Activated naive CD4-positive, alpha-beta T cell treated with Interleukin-2 at 50 U/mL for 16 hours (primary cell): ENCODE results near the gene AP4S1.
A peak's percentile ranks its signal among the peaks of the same experiment; 100 is the strongest.
"Not testable (repeated sequence)": the region's sequence is repeated elsewhere in the genome, so short reads cannot be mapped to it uniquely, and the experiment has no call there.

ENCODE experiments used
- DNase-seq: peaks from one replicate; pipeline ENCODE4 v3.0.0-alpha.2; 2020

Gene AP4S1

GRCh38 chr14:31009836-31010574 is 15.4 kb upstream of the AP4S1 start:
- DNase-seq, result no peak

DNA sequence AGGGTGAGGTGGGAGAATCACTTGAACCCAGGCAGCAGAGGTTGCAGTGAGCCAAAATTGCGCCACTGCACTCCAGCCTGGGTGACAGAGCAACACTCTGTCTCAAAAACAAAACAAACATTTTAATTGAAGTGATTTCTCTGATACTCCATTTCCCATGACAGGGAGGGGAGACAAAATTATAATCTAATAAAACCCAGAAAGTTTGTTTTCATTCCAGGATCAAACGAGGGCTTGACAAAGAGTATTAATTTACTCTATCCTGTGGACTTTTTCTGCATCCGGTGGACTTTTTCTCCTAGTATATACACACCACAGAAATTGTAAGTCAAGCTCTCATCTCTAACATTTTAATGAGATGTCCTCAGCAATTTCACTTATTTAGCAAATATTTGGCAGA is 14.5 kb upstream of the AP4S1 start:
- no peak for DNase-seq

DNA sequence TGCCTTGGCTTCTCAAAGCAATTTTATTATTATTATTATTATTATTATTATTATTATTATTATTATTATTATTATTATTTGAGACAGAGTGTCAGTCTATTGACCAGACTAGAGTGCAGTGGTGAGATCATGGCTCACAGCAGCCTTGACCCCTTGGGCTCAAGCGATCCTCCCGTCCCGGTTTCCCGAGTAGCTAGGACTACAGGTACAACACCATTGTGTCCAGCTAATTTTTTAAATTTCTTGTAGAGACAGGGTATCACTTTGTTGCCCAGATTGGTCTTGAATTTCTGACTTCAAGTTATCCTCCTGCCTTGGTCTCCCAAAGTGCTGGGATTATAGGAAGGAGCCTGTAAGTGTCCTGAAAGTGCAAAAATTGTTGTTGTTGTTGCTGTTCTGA is 11.6 kb upstream of the AP4S1 start:
- no peak for DNase-seq

DNA sequence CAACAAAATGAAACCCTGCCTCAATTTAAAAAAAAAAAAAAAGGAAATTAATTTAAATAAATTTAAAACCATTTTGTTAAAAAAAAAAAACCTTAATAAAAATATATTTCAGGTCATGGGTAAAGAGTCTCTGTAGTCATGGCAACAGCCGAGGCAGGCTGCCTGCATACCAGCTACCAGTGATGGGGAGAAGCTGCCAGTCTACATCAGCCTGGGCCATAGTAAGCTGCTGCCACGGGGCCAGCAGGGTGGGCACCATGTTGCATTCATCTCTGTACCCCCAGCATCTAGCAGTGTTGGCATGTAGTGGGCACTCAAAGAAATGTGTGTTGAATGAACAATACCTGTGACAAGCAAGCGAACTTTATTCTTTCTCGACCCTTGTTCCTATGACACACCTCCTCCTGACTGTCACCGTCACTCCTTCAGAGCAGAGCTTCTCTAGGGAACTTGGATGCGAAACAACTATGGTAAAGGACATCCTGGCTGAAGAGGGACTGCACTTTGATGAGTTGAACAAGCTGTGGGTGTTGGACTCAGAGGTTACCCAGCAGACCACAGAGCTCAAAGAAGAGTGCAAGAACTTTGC is 7.3 kb upstream of the AP4S1 start:
- DNase-seq, result no peak

GRCh38 chr14:31020834-31021575 is 4.4 kb upstream of the AP4S1 start:
- no peak for DNase-seq

DNA sequence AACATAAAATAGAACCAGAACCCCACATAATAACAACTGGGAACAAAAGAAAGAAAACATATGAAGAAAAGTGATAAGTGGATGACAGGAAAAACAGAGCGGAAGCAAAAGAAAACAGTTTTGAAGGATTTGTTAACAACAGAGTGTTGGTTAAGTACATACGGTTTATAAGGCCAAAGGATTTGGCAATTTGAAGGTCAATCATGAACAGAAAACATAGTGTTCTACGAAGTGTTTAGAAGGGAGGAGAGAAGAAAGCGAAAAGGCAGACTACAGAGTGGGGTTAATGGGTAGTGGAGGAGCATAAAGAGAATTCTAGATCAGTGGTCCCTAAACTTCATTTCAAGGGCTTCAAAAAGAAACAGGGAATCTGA is 3.9 kb upstream of the AP4S1 start:
- no peak for DNase-seq

GRCh38 chr14:31022386-31022785 is 3.1 kb upstream of the AP4S1 start:
- no peak for DNase-seq

DNA sequence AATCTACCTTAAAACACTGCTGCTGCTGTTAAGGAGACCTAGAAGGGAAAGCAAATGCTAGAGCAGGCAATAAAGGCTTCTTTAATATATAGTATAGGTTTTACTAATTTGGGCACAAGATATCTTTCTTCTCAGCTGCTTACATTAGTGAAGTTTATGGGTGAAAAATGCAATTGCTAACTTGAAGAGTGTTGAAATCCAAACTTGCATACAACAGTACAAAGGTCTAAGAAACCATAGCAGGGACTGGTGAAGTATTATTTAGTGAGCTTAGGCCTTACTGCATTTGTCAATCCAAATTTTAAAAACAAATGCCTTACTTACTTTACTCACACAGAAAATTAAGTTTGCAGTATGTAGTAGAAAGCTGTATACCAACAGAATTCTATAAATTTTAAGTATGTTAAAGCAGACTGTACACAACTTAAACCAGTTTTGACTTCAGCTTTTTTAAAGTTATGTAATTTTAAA is 1.4 kb upstream of the AP4S1 start:
- DNase-seq, result no peak

DNA sequence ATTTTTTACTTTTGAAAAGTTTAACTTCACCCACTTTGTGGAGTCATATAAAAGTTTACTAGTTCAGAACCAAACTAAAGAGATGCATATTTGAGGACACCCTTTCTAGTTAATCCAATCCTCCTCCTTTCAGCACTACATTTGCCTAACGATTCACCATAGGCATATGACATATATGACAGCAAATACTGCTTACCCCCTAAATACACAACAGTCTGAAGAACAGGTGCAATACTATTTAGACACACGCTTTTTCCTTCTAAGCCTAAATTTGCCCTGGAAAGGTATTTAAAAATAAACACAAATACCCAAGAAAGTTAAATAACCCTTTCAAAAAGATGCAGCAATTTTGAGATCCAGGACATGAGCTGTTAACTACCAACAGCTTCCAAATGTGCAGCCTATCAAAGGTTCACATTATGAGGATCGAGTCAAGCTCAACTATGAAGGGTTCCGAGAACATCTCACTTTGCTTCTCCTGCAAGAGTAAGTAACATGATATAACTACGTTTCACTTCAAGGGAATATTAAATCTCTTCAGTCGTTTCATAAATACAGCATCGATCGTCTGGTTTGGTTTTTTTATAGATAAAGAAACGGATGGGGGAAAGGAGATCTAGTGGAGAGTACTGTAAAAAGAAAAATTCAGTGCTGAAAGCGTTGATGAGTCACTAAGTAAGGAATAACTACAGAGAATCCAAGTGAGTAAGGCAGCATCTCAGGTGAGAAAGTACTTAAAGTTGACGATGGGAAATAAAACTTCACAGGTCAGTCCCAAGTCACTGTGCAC is 677 bp upstream of the AP4S1 start:
- DNase-seq, result no peak

DNA sequence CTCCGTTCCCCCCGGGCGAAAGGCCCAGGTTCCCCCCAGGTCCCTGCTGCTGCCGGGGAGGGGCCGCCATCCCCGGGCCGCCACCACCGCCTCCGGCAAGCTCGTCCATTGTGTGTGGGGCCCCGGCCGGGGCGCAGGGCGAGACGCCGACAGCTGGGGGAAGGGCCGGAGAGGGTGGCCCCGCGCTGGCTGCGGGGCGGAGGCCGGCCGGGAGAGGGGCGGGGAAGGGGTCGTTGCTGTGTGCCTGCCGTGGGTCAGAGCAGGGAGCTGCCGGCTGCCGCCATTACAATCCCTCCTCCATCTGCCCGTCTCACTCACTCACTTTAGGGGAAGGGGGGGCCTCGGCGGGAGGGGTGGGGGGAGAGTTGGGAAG is 614 bp downstream of the AP4S1 start, which contains the start of gene STRN3:
Gene STRN3, minus strand, starts transcription at position 303 of the 373 bp plus-strand sequence. Its CDS starts 194 bp downstream, at position 109.
- no peak for DNase-seq

DNA sequence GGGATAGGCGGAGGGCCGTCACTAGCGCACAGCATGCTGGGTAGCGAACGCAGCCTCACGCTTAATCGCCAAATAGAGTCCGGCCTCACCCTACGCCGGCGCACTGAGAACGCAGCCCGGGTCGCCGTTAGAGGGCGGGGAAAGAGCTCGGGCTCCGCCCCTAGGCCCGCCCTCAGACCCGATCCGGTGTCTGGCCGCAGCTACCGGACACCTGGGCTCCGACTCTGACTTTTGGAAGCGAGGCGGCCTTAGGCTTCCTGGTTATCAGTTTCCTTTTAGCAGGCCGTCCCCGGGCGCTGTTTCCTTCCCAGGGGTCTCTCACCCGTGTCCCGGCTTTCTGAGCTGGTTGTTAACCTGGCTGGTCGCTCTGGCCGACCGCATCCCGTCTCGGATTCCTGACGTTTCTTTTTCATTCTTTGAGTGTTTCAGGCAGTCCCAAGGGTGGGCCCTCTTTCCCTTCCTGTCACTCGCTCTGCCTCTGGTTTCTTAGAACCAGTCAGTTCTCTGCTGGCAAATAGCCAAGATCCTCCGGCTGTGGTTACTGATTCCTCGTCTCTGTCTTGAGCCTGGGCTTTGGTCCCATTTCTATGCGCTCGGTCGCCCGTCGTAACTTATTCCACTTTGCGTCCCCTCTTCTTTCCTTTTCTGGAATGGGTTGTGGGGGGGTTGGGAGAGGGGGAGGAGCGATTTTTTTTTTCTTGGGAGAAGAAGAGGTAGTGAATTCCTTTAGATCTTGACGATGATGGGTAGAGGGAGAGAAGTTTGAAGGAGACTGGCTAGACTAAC is 1.2 kb downstream of the AP4S1 start:
- DNase-seq, result peak; percentile 93

- DNase-seq, result no peak
These were observed 2.4 kb downstream of the AP4S1 start for GRCh38 chr14:31027847-31028246.

DNA sequence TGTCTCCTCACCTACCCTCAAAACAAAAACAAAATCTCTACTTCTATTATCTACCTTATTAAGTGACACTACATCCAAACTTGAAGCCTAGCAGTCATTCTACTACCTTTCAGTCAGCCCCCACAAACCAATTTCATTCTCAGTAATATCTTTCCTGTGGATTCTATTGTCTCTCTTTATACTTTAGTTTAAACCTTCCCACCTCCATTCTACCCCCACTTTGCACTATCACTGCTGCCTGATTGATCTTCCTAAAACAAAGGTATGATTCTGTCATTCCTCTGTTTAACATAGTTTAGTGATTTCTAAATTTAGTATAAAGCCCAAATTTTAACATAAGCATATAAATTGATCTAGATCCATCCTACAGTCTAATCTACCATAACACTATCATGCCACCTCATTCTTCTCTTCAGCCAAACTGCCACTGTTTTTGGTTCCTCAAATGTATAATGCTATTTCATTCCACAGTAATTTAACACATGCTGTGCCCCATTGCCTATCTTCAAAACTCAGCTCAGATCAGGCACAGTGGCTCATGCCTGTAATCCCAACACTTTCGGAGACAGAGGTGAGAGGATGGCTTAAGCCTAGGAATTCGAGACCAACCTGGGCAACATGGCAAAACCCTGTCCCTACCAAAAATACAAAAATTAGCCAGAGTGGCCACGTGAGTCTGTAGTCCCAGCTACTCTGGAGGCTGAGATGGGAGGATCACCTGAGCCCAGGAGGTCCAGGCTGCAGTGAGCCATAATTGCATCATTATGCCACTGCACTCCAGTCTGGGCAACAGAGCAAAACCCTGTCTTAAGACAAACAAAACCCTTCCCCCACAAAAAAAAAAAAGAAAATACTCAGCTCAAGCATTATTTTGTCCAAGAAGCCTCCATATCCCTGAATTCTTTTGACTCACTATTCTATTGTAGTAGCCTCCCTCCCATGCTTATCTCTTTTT is 3.8 kb downstream of the AP4S1 start:
- no peak for DNase-seq

- DNase-seq, result no peak
These were observed 5.0 kb downstream of the AP4S1 start for GRCh38 chr14:31030469-31030868.

DNA sequence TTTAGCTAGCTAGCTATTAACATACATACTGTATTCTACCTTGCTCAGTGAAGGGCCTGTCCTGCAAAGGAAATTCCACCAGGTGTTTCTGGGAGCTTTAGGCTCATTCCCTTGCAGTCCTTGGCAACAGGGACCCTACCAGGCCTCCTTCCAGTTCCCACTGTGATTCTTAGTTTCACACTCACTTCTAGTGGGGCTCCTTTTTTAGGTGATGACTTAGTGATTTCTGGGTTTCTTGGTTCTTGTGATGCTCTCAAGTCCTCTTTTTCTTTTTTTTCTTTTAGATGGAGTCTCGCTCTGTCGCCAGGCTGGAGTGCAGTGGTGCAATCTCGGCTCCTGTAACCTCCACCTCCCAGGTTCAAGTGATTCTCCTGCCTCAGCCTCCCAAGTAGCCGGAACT is 11.1 kb downstream of the AP4S1 start:
- DNase-seq, result no peak

DNA sequence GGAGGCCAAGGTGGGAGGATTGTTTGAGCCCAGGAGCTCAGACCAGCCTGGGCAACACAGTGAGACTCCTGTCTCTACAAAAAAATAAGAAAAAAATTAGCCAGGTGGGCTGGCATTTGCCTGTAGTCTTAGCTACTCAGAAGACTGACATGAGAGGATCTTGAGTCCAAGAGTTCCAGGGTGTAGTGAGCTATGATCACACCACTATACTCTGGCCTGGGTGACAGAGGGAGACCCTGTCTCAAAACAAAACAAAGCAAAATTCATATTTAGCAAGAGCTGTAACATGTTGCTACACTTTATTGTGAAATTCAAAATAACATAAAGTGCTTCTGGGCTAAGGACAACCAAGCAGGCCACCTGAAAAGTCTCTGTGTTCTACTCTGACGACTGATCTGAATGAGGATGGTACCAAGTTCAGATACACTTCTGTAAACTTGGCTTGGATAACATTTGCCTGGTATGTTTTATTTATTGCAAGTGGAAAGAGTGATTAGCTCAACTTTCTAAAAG is 12.3 kb downstream of the AP4S1 start:
- DNase-seq, result no peak

DNA sequence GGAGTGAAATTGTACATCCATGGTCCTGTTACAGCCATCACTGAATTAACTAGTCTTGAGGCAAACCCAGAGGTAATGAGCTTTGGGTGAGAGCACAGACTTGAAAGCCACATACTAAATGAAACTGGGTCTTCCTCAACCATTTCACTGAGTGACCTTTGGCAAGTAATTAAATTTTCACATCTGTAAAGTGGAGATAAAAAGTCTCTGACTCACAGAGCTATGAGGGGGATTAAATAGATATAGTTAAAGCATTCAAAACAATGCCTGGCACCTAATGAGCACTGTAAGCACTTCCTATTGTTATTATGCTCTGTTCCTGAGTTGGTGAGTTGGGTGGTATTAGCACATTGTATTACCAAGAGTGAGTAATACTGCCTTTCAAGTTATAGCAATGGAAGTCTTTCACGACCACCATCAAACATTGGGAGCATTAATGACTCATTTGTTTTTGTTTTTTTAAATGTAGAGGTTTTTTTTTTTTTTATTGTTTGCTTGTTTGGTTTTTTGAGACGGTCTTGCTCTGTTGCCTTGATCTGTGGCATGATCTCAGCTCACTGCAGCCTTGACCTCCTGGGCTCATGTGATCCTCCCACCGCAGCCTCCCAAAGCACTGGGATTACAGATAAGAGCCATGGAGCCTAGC is 13.2 kb downstream of the AP4S1 start:
- no peak for DNase-seq

- DNase-seq, result no peak
These were observed 16.9 kb downstream of the AP4S1 start for GRCh38 chr14:31042300-31042699.

DNA sequence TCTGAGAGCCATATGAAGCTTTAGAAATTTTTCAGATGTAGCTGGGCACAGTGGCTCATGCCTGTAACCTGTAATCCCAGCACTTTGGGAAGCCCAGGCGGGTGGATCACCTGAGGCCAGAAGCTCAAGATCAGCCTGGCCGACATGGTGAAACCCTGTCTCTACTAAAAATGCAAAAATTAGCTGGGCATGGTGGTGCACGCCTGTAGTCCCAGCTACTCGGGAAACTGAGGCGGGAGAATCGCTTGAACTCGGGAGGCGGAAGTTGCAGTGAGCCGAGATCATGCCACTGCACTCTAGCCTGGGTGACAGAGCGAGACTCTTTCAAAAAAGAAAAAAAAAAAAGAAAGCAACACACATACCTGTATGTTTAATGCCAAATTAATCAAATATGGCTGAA is 17.4 kb downstream of the AP4S1 start:
- DNase-seq, result not testable (repeated sequence)

- DNase-seq, result no peak
These were observed 17.9 kb downstream of the AP4S1 start for GRCh38 chr14:31043379-31043778.
